ENCODE data around the gene NOTCH4.
"Not testable (repeated sequence)": the region's sequence is repeated elsewhere in the genome, so short reads cannot be mapped to it uniquely, and the experiment has no call there.

The NOTCH4 gene

DNA sequence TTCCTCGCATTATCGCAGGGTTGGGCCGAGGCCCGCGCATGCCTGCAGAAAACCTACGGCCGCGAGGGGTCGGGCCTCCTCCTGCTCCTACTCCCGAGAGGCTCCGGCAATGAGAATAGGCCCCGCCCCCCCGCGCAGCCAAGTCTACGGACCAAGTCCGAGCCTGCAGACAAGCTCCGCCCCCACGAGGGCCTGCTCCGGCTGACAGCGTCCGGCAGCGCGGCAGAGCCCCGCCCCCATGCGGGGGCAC is 28.3 kb downstream of the NOTCH4 start:
- H3K27ac ChIP-seq: peak overlapping the region; percentile 95
- H3K27me3 ChIP-seq: peaks cover 2% of the 10 kb centered on the region
- H3K4me1 ChIP-seq (ENCODE audit: control insufficient read depth in 1 of 2, insufficient read depth in 1 of 2, low read depth in 1 of 2, low read length in 1 of 2): peaks cover 46 to 55% of the 10 kb centered on the region in 2 experiments
- TF ChIP-seq, protein P1, sequence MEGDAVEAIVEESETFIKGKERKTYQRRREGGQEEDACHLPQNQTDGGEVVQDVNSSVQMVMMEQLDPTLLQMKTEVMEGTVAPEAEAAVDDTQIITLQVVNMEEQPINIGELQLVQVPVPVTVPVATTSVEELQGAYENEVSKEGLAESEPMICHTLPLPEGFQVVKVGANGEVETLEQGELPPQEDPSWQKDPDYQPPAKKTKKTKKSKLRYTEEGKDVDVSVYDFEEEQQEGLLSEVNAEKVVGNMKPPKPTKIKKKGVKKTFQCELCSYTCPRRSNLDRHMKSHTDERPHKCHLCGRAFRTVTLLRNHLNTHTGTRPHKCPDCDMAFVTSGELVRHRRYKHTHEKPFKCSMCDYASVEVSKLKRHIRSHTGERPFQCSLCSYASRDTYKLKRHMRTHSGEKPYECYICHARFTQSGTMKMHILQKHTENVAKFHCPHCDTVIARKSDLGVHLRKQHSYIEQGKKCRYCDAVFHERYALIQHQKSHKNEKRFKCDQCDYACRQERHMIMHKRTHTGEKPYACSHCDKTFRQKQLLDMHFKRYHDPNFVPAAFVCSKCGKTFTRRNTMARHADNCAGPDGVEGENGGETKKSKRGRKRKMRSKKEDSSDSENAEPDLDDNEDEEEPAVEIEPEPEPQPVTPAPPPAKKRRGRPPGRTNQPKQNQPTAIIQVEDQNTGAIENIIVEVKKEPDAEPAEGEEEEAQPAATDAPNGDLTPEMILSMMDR (IDR thresholded peaks at IDR 0.05): peak; percentile 96
- peak overlapping the region; percentile 84 to 96 for H3K4me3 ChIP-seq (ENCODE audit: low read depth in 1 of 2, low read length in 1 of 2)
- H3K9me3 ChIP-seq: no peaks in the 10 kb centered on the region
- H3K36me3 ChIP-seq: peaks cover 8% of the 10 kb centered on the region

DNA sequence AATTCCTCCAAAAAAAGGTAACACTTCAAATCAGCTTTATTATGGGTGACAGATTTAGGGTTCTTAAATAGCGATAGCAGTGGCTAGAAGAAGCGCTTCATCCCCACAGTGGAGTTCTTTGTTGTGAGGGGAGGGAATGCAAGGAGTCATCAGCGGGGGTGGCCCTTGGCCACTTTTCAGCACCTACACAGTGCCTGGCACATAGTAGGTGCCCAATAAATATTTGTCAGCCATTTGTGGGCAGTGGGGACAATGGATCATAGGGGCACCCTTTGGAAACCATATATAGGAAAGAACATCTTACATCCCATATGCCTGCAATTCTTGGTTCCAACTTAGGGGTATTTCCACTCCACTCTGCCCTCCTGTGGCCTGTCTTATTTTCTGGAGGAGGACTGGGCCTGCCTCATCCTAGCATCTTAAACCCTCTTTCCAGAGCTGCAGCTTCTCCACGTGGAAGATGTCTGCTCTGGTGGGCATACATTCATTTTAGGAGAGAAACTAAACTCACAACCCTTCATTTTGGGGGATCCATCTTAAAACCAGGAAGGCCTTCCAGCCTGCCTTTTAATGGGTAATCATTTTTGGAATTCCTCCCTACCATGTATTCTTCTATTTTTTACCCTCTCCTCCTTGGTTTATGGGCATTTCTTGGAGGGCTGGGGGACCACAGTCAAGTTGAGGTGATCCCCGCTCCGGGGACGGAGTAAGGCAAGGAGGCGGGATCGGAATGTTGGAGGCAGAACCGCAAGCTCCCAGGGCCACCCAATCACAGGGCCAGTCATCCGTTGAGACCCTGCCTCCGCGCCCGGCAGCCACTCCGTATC is 28.8 kb downstream of the NOTCH4 start:
- peak overlapping the region; percentile 95 for H3K27ac ChIP-seq
- H3K9me3 ChIP-seq: no peaks in the 10 kb centered on the region
- H3K4me1 ChIP-seq (ENCODE audit: control insufficient read depth in 1 of 2, insufficient read depth in 1 of 2, low read depth in 1 of 2, low read length in 1 of 2): peaks cover 46 to 55% of the 10 kb centered on the region in 2 experiments
- TF ChIP-seq, protein P1 (IDR thresholded peaks at IDR 0.05): no peak
- H3K27me3 ChIP-seq: no peaks in the 10 kb centered on the region
- peaks cover 9% of the 10 kb centered on the region for H3K36me3 ChIP-seq
- peak overlapping the region; percentile 81 to 96 for H3K4me3 ChIP-seq (ENCODE audit: low read depth in 1 of 2, low read length in 1 of 2)

DNA sequence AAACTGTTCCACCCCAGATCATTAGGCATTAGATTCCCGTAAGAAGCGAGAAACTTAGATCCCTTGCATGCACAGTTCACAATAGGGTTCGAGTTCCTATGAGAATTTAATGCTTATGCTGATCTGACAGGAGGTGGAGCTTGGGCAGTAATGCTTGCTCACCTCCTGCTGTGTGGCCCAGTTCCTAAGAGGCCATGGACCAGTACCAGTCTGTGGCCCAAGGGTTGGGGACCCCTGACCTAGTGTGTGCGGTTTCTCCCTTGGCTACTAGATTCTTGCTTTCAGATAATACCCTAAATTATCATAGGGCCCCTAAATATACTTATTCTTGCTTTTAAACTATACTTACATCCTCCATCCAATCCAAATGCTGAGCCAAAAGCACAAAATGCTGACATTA is 29.5 kb downstream of the NOTCH4 start:
- H3K36me3 ChIP-seq: peaks cover 9% of the 10 kb centered on the region
- peak overlapping the region; percentile 81 to 96 for H3K4me3 ChIP-seq (ENCODE audit: low read depth in 1 of 2, low read length in 1 of 2)
- no peaks in the 10 kb centered on the region for H3K27me3 ChIP-seq
- peaks cover 46 to 53% of the 10 kb centered on the region in 2 experiments for H3K4me1 ChIP-seq (ENCODE audit: control insufficient read depth in 1 of 2, insufficient read depth in 1 of 2, low read depth in 1 of 2, low read length in 1 of 2)
- peak overlapping the region; percentile 95 for H3K27ac ChIP-seq
- TF ChIP-seq, protein P1 (IDR thresholded peaks at IDR 0.05): no peak
- H3K9me3 ChIP-seq: no peaks in the 10 kb centered on the region

DNA sequence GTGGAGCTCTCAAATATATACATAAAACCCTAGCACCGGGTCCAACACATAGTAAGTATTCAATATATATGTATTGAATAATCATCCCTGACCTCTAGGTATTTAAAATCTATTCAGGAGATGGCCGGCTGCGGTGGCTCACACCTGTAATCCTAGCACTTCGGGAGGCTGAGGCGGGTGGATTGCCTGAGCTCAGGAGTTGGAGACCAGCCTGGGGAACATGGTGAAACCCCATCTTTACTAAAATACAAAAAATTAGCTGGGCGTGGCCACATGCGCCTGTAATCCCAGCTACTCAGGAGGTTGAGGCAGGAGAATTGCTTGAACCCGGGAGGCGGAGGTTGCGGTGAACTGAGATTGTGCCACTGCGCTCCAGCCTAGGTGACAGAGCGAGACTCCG is 30.8 kb downstream of the NOTCH4 start:
- peak overlapping the region; percentile 95 for H3K27ac ChIP-seq
- H3K4me3 ChIP-seq (ENCODE audit: low read depth in 1 of 2, low read length in 1 of 2): peak overlapping the region; percentile 81 to 97
- not testable (repeated sequence) for H3K9me3 ChIP-seq, H3K27me3 ChIP-seq
- H3K36me3 ChIP-seq: peaks cover 12% of the 10 kb centered on the region
- H3K4me1 ChIP-seq (ENCODE audit: control insufficient read depth in 1 of 2, insufficient read depth in 1 of 2, low read depth in 1 of 2, low read length in 1 of 2): peaks cover 55 to 64% of the 10 kb centered on the region in 2 experiments

DNA sequence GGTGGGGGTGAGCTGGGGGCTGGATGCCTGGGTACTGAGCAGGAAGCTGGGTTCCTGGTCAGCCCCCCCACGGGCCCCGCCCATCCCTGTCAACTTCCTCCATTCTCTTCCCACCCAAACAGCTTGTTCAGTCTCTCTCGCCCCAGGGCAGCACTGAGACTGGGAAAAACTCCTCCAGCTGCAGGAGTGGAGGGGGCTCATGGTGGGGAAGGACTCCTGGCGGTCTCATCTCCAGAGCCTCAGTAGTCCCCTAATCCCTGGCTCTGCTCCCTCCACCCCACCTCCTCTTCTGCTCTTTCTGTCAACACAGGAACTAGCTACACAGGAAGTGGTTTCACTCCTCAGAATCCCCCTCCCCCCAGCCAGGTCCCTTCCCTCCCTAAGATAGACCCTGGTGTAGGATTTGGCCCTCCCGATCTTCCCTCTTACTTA is 31.2 kb downstream of the NOTCH4 start, which contains the start of gene GPSM3:
Gene GPSM3 (minus strand): TSS at position 36 of the 432 bp plus-strand sequence. CDS start 130 bp downstream, outside the sequence.
- Histone ChIP-seq H3K9me3 (no peaks in the 10 kb centered on the region), H3K27ac (peak within 1 kb of the TSS; percentile 95), H3K4me1 (ENCODE audit: control insufficient read depth in 1 of 2, insufficient read depth in 1 of 2, low read depth in 1 of 2, low read length in 1 of 2) (peaks cover 59 to 69% of the 10 kb centered on the region in 2 experiments), H3K27me3 (no peaks in the 10 kb centered on the region), H3K36me3 (peaks cover 17% of the 10 kb centered on the region), H3K4me3 (ENCODE audit: low read depth in 1 of 2, low read length in 1 of 2) (peak within 1 kb of the TSS; percentile 81 to 97)
- TF ChIP-seq, protein P1 (IDR thresholded peaks at IDR 0.05): peak; percentile 12
